Karpas-422 (cell line): ENCODE measurements around the gene TSSK3. TPM values are rescaled to one million over a fixed set of nuclear protein-coding genes. Genes with fewer than 3 reads are reported as not detected.
"Not testable (repeated sequence)": the region's sequence is repeated elsewhere in the genome, so short reads cannot be mapped to it uniquely, and the experiment has no call there.

Experiments
- DNase-seq: peaks from one replicate; pipeline ENCODE4 v3.0.0-alpha.2; 2015
- H2AFZ ChIP-seq: fragments of 200-600 bp; sonication (generic); 2 replicates; pipeline ENCODE4 v1.6.1; 2014; ENCODE audit warnings: antibody characterized with exemption, low read length, mixed read lengths
- H3K27ac ChIP-seq: fragments of 200-600 bp; sonication (generic); 2 replicates; pipeline ENCODE4 v1.5.1; 2014; ENCODE audit warnings: mild to moderate bottlenecking, low read length, moderate library complexity
- H3K27me3 ChIP-seq: fragments of 200-600 bp; sonication (generic); 2 replicates; pipeline ENCODE4 v1.6.1; 2014; ENCODE audit warnings: low read length, mixed read lengths
- H3K36me3 ChIP-seq: fragments of 200-600 bp; sonication (generic); 2 replicates; pipeline ENCODE4 v1.6.1; 2014; ENCODE audit warnings: low read length, mixed read lengths; ENCODE audit not compliant: insufficient read depth
- H3K4me1 ChIP-seq: fragments of 200-600 bp; sonication (generic); 2 replicates; pipeline ENCODE4 v1.6.1; 2014; ENCODE audit warnings: mild to moderate bottlenecking, low read length, mixed read lengths
- H3K4me2 ChIP-seq: fragments of 200-600 bp; sonication (generic); 2 replicates; pipeline ENCODE4 v1.6.1; 2014; ENCODE audit warnings: low read length, low read depth, mild to moderate bottlenecking; ENCODE audit not compliant: poor library complexity, severe bottlenecking
- H3K4me3 ChIP-seq: fragments of 200-600 bp; sonication (generic); 2 replicates; pipeline ENCODE4 v1.5.1; 2014; ENCODE audit warnings: mild to moderate bottlenecking, antibody characterized with exemption, low read length, mixed read lengths
- H3K79me2 ChIP-seq: fragments of 200-600 bp; sonication (generic); 2 replicates; pipeline ENCODE4 v1.6.1; 2014; ENCODE audit warnings: mild to moderate bottlenecking, low read length, mixed read lengths
- H3K9ac ChIP-seq: fragments of 200-600 bp; sonication (generic); 2 replicates; pipeline ENCODE4 v1.6.0; 2014; ENCODE audit warnings: low read length
- H3K9me2 ChIP-seq: fragments of 200-600 bp; sonication (generic), shearing (Covaris generic); replicated peaks from 2 replicates; pipeline ENCODE4 v1.6.0; 2014; ENCODE audit warnings: mild to moderate bottlenecking, low read length, moderate library complexity; ENCODE audit not compliant: insufficient read depth
- H3K9me3 ChIP-seq: fragments of 300-700, 200-600 bp; sonication (generic); 2 replicates; pipeline ENCODE4 v1.6.1; 2014; ENCODE audit warnings: low read length, mixed read lengths
- H4K20me1 ChIP-seq: fragments of 200-600 bp; sonication (generic); 2 replicates; pipeline ENCODE4 v1.6.1; 2014; ENCODE audit warnings: mild to moderate bottlenecking, antibody characterized with exemption, low read length, low read depth; ENCODE audit not compliant: insufficient read depth
- total RNA-seq: library from RNA; depleted of rRNA; stranded (reverse); fragments of >200 nt; shearing (Covaris generic); gene quantifications from 2 replicates; pipeline ENCODE4 v1.2.3, GENCODE V29; 2014; ENCODE audit warnings: low replicate concordance

The TSSK3 gene
- total RNA-seq, 1 experiment from 2014 or later, result 1.4 TPM

- H3K4me2 ChIP-seq, result no peak overlapping the region
- DNase-seq, result no peak
- no peaks in the 10 kb centered on the region for H3K27me3 ChIP-seq
- H3K4me3 ChIP-seq, result no peak overlapping the region
- no peak overlapping the region for H3K27ac ChIP-seq
- H4K20me1 ChIP-seq, result no peaks in the 10 kb centered on the region
- H3K4me1 ChIP-seq, result peaks cover 12% of the 10 kb centered on the region
- H3K9ac ChIP-seq, result no peak overlapping the region
- no peaks in the 10 kb centered on the region for H3K9me3 ChIP-seq
- H2AFZ ChIP-seq, result no peak overlapping the region
- no peaks in the 10 kb centered on the region for H3K36me3 ChIP-seq
- no peaks in the 10 kb centered on the region for H3K79me2 ChIP-seq
- no peaks in the 10 kb centered on the region for H3K9me2 ChIP-seq
Measured at GRCh38 chr1:32352831-32353383, 9.4 kb upstream of the TSSK3 start.

GRCh38 chr1:32353431-32353830, 8.9 kb upstream of the TSSK3 start:
- Histone ChIP-seq H3K27me3 (no peaks in the 10 kb centered on the region), H2AFZ (no peak overlapping the region), H3K4me1 (peaks cover 12% of the 10 kb centered on the region), H4K20me1 (no peaks in the 10 kb centered on the region), H3K27ac (no peak overlapping the region), H3K4me3 (no peak overlapping the region), H3K4me2 (no peak overlapping the region), H3K36me3 (no peaks in the 10 kb centered on the region), H3K9ac (no peak overlapping the region), H3K79me2 (no peaks in the 10 kb centered on the region), H3K9me2 (no peaks in the 10 kb centered on the region), H3K9me3 (no peaks in the 10 kb centered on the region)
- no peak for DNase-seq

GRCh38 chr1:32353886-32354570, 8.3 kb upstream of the TSSK3 start:
- H3K9me2 ChIP-seq, result no peaks in the 10 kb centered on the region
- no peak overlapping the region for H2AFZ ChIP-seq
- no peaks in the 10 kb centered on the region for H4K20me1 ChIP-seq
- H3K4me3 ChIP-seq, result no peak overlapping the region
- no peak for DNase-seq
- H3K9me3 ChIP-seq, result no peaks in the 10 kb centered on the region
- no peaks in the 10 kb centered on the region for H3K27me3 ChIP-seq
- no peak overlapping the region for H3K27ac ChIP-seq
- H3K79me2 ChIP-seq, result no peaks in the 10 kb centered on the region
- H3K4me1 ChIP-seq, result peaks cover 12% of the 10 kb centered on the region
- no peaks in the 10 kb centered on the region for H3K36me3 ChIP-seq
- H3K4me2 ChIP-seq, result no peak overlapping the region
- H3K9ac ChIP-seq, result no peak overlapping the region

- H3K9ac ChIP-seq, H3K9me2 ChIP-seq, H3K4me3 ChIP-seq, H3K9me3 ChIP-seq, H3K27ac ChIP-seq, H3K79me2 ChIP-seq, H2AFZ ChIP-seq, H3K27me3 ChIP-seq, DNase-seq, H4K20me1 ChIP-seq, H3K4me2 ChIP-seq, H3K36me3 ChIP-seq: not testable (repeated sequence)
- H3K4me1 ChIP-seq, result peaks cover 19% of the 10 kb centered on the region
Measured at GRCh38 chr1:32355778-32356177, 6.6 kb upstream of the TSSK3 start.

- H3K9me3 ChIP-seq, result no peaks in the 10 kb centered on the region
- H3K36me3 ChIP-seq, result no peaks in the 10 kb centered on the region
- H3K27me3 ChIP-seq, result no peaks in the 10 kb centered on the region
- no peak overlapping the region for H2AFZ ChIP-seq
- H3K4me1 ChIP-seq, result peaks cover 17% of the 10 kb centered on the region
- no peak for DNase-seq
- no peaks in the 10 kb centered on the region for H3K79me2 ChIP-seq
- H3K27ac ChIP-seq, result no peak overlapping the region
- H3K4me2 ChIP-seq, result no peak overlapping the region
- no peak overlapping the region for H3K9ac ChIP-seq
- no peaks in the 10 kb centered on the region for H3K9me2 ChIP-seq
- H3K4me3 ChIP-seq, result no peak overlapping the region
- H4K20me1 ChIP-seq, result no peaks in the 10 kb centered on the region
Measured at GRCh38 chr1:32356478-32356877, 5.9 kb upstream of the TSSK3 start.

GRCh38 chr1:32357614-32358013, 4.7 kb upstream of the TSSK3 start:
- H3K4me3 ChIP-seq, result no peak overlapping the region
- H3K27ac ChIP-seq, result no peak overlapping the region
- no peak for DNase-seq
- H3K9me2 ChIP-seq, result no peaks in the 10 kb centered on the region
- H3K9ac ChIP-seq, result no peak overlapping the region
- no peaks in the 10 kb centered on the region for H4K20me1 ChIP-seq
- no peaks in the 10 kb centered on the region for H3K36me3 ChIP-seq
- H3K4me1 ChIP-seq, result peaks cover 10% of the 10 kb centered on the region
- no peak overlapping the region for H3K4me2 ChIP-seq
- no peaks in the 10 kb centered on the region for H3K27me3 ChIP-seq
- no peaks in the 10 kb centered on the region for H3K79me2 ChIP-seq
- H3K9me3 ChIP-seq, result no peaks in the 10 kb centered on the region
- H2AFZ ChIP-seq, result no peak overlapping the region

- peaks cover 10% of the 10 kb centered on the region for H3K4me1 ChIP-seq
- no peak for DNase-seq
- H2AFZ ChIP-seq, result no peak overlapping the region
Measured at GRCh38 chr1:32358435-32358834, 3.9 kb upstream of the TSSK3 start.

GRCh38 chr1:32361308-32361673, 1.0 kb upstream of the TSSK3 start:
- Histone ChIP-seq H3K4me3 (no peak overlapping the region), H3K9ac (no peak overlapping the region), H3K27ac (no peak overlapping the region), H4K20me1 (no peaks in the 10 kb centered on the region), H3K27me3 (no peaks in the 10 kb centered on the region), H3K36me3 (peaks cover 4% of the 10 kb centered on the region; the same call in 1 of the 2 replicates), H3K4me1 (peaks cover 10% of the 10 kb centered on the region), H3K9me2 (no peaks in the 10 kb centered on the region), H3K79me2 (no peaks in the 10 kb centered on the region), H3K9me3 (no peaks in the 10 kb centered on the region), H3K4me2 (no peak overlapping the region), H2AFZ (no peak overlapping the region)
- DNase-seq, result no peak

More at GRCh38 chr1:32358435-32358834, 3.9 kb upstream of the TSSK3 start:
- Histone ChIP-seq H3K4me3 (no peak overlapping the region), H4K20me1 (no peaks in the 10 kb centered on the region), H3K9me3 (no peaks in the 10 kb centered on the region), H3K79me2 (no peaks in the 10 kb centered on the region), H3K27me3 (no peaks in the 10 kb centered on the region), H3K9ac (no peak overlapping the region), H3K9me2 (no peaks in the 10 kb centered on the region), H3K27ac (no peak overlapping the region), H3K4me2 (no peak overlapping the region), H3K36me3 (no peaks in the 10 kb centered on the region)
